Astrocyte (in vitro differentiated cells and primary cell): Measurements from ENCODE around the gene CPNE5. TPM values are rescaled to one million over a fixed set of nuclear protein-coding genes. Genes with fewer than 3 reads are reported as not detected.
"Not testable (repeated sequence)": the region's sequence is repeated elsewhere in the genome, so short reads cannot be mapped to it uniquely, and the experiment has no call there.

Source experiments
- DNase-seq: peaks from one replicate; pipeline ENCODE4 v3.0.0-alpha.2; 2010; ENCODE audit warnings: low read depth
- FAIRE-seq: peaks from 2 replicates; lab custom pipeline; 2011; peaks lifted over from hg19 to GRCh38; lab: Jason Lieb, UNC
- H2AFZ ChIP-seq: 2 replicates; pipeline ENCODE4 v1.6.0; 2012; ENCODE audit warnings: low read depth, low read length, inconsistent platforms
- H3K27ac ChIP-seq: 2 replicates; pipeline ENCODE4 v1.5.1; 2011; ENCODE audit warnings: low read depth, low read length, inconsistent platforms
- H3K27me3 ChIP-seq: 2 replicates; pipeline ENCODE4 v1.6.0; 2011; ENCODE audit warnings: low read length, inconsistent platforms; ENCODE audit not compliant: insufficient read depth
- H3K36me3 ChIP-seq: 2 replicates; pipeline ENCODE4 v1.5.1; 2011; ENCODE audit warnings: low read length, inconsistent platforms; ENCODE audit not compliant: insufficient read depth
- H3K4me1 ChIP-seq: 2 replicates; pipeline ENCODE4 v1.5.1; 2011; ENCODE audit warnings: low read length, inconsistent platforms; ENCODE audit not compliant: insufficient read depth
- H3K4me2 ChIP-seq: 2 replicates; pipeline ENCODE4 v1.6.0; 2012; ENCODE audit warnings: low read length, inconsistent platforms
- H3K4me3 ChIP-seq: 2 replicates; pipeline ENCODE4 v1.5.1; 2011; ENCODE audit warnings: low read depth, mild to moderate bottlenecking, low read length, inconsistent platforms; ENCODE audit not compliant: insufficient read depth
- H3K79me2 ChIP-seq: 2 replicates; pipeline ENCODE4 v1.6.0; 2012; ENCODE audit warnings: mild to moderate bottlenecking, low read length, inconsistent platforms; ENCODE audit not compliant: insufficient read depth
- H3K9ac ChIP-seq: 2 replicates; pipeline ENCODE4 v1.6.0; 2012; ENCODE audit warnings: mild to moderate bottlenecking, low read length, inconsistent platforms
- H3K9me3 ChIP-seq: 2 replicates; pipeline ENCODE4 v1.5.1; 2012; ENCODE audit warnings: low read depth, mild to moderate bottlenecking, low read length, inconsistent platforms; ENCODE audit not compliant: insufficient read depth
- H4K20me1 ChIP-seq: 2 replicates; pipeline ENCODE4 v1.6.0; 2012; ENCODE audit warnings: low read length, inconsistent platforms; ENCODE audit not compliant: insufficient read depth
- H3K27ac Mint-ChIP-seq: one replicate; pipeline ENCODE4 v1.8.0; 2021; ENCODE audit warnings: mild to moderate bottlenecking, mixed read lengths; ENCODE audit not compliant: unreplicated experiment
- H3K27me3 Mint-ChIP-seq: one replicate; pipeline ENCODE4 v1.8.0; 2021; ENCODE audit warnings: low read depth, mixed read lengths; ENCODE audit not compliant: unreplicated experiment
- H3K36me3 Mint-ChIP-seq: one replicate; pipeline ENCODE4 v1.8.0; 2021; ENCODE audit warnings: low read depth, mixed read lengths; ENCODE audit not compliant: unreplicated experiment
- H3K4me1 Mint-ChIP-seq: one replicate; pipeline ENCODE4 v1.8.0; 2021; ENCODE audit warnings: low read depth, mixed read lengths; ENCODE audit not compliant: unreplicated experiment
- H3K4me3 Mint-ChIP-seq: one replicate; pipeline ENCODE4 v1.8.0; 2021; ENCODE audit warnings: mild to moderate bottlenecking, moderate library complexity, mixed read lengths; ENCODE audit not compliant: unreplicated experiment
- H3K9me3 Mint-ChIP-seq: one replicate; pipeline ENCODE4 v1.8.0; 2021; ENCODE audit warnings: mild to moderate bottlenecking, mixed read lengths; ENCODE audit not compliant: unreplicated experiment
- EZH2 ChIP-seq: IDR thresholded peaks from 2 replicates; pipeline ENCODE4 v1.6.1; 2012; ENCODE audit warnings: mild to moderate bottlenecking, low read length, inconsistent platforms; ENCODE audit not compliant: insufficient read depth
- total RNA-seq: library from RNA; stranded (reverse); gene quantifications from 2 replicates; pipeline ENCODE4 v1.2.1, GENCODE V29; 2021
- TF ChIP-seq, protein P1 (sequence below): IDR thresholded peaks from 2 replicates; pipeline ENCODE4 v1.5.1; 2011; ENCODE audit warnings: low read depth, mild to moderate bottlenecking, inconsistent platforms, low read length, moderate library complexity; ENCODE audit not compliant: insufficient read depth

Gene CPNE5
- total RNA-seq, 1 donor from 2014 or later: 0.11 TPM

DNA sequence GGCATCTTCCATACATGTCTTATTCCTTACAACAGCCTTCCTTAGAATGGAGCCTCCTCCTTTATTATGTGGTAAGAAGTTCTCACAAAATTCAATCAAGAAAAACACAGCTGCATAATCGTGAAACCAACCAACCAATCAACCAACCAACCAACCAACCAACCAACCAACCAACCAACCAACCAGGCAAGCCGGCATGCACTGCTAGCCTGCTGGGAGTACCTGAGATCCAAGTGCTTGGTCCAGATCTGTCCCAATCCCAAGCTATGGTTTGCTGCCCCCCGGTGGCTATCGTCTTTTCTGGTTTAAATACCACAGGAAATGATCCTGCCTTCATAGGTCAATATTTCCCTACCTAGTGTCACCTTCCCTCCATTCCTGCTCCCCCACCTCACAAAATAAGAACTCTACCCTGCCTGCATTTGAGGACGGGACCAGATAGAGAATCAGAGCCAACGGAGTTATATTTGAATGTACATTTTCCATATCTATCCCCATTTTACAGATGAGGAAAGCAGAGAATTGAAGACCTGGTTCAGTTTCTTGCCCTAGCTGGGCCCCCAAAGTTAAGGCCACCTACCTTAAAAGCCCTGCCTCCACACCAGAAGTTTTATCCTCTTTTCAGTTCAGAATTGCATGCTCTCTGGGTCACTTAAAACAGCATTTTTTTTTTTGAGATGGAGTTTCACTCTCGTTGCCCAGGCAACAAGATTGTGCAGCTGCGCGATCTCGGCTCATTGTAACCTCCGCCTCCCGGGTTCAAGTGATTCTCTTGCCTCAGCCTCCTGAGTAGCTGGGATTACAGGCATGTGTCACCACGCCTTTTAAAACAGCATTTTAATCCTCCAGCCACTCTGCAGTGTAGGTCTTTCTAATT, 114.5 kb downstream of the CPNE5 start:
- no peak overlapping the region for H3K4me2 ChIP-seq
- H3K4me1 ChIP-seq: no peaks in the 10 kb centered on the region
- DNase-seq (peak; percentile 27), FAIRE-seq (peak; percentile 34)
- no peak overlapping the region for H3K4me3 Mint-ChIP-seq
- H3K27ac Mint-ChIP-seq: no peak overlapping the region
- H3K36me3 ChIP-seq: no peaks in the 10 kb centered on the region
- H3K9ac ChIP-seq: no peak overlapping the region
- H3K9me3 ChIP-seq: no peaks in the 10 kb centered on the region
- no peak overlapping the region for H3K4me3 ChIP-seq
- no peaks in the 10 kb centered on the region for H3K9me3 Mint-ChIP-seq
- H3K79me2 ChIP-seq: no peaks in the 10 kb centered on the region
- H3K27me3 Mint-ChIP-seq: peaks cover 15% of the 10 kb centered on the region
- no peak overlapping the region for H3K27ac ChIP-seq
- H2AFZ ChIP-seq: no peak overlapping the region
- H3K27me3 ChIP-seq: no peaks in the 10 kb centered on the region
- TF ChIP-seq, protein P1, sequence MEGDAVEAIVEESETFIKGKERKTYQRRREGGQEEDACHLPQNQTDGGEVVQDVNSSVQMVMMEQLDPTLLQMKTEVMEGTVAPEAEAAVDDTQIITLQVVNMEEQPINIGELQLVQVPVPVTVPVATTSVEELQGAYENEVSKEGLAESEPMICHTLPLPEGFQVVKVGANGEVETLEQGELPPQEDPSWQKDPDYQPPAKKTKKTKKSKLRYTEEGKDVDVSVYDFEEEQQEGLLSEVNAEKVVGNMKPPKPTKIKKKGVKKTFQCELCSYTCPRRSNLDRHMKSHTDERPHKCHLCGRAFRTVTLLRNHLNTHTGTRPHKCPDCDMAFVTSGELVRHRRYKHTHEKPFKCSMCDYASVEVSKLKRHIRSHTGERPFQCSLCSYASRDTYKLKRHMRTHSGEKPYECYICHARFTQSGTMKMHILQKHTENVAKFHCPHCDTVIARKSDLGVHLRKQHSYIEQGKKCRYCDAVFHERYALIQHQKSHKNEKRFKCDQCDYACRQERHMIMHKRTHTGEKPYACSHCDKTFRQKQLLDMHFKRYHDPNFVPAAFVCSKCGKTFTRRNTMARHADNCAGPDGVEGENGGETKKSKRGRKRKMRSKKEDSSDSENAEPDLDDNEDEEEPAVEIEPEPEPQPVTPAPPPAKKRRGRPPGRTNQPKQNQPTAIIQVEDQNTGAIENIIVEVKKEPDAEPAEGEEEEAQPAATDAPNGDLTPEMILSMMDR: peak; percentile 68
- no peak for TF ChIP-seq EZH2
- no peaks in the 10 kb centered on the region for H4K20me1 ChIP-seq
- peaks cover 26% of the 10 kb centered on the region for H3K4me1 Mint-ChIP-seq
- no peaks in the 10 kb centered on the region for H3K36me3 Mint-ChIP-seq

DNA sequence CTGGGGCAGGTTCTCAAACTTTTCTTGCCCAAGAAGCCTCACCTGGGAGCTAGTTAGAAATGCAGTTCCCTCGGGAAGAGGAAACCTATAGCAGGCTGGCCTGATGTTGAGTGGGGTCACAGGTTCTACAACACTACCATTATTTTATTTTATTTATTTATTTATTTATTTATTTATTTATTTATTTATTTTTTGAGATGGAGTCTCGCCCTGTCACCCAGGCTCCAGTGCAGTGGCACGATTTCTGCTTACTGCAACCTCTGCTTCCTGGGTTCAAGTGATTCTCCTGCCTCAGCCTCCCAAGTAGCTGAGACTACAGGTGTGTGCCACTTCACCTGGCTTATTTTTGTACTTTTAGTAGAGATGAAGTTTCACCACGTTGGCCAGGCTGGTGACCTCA, 115.3 kb downstream of the CPNE5 start:
- FAIRE-seq, H3K27me3 ChIP-seq, H3K4me3 Mint-ChIP-seq, H3K9ac ChIP-seq, H3K27ac ChIP-seq, H3K4me3 ChIP-seq, H3K27ac Mint-ChIP-seq, H2AFZ ChIP-seq, H4K20me1 ChIP-seq, DNase-seq, H3K79me2 ChIP-seq, H3K9me3 ChIP-seq, H3K9me3 Mint-ChIP-seq, H3K36me3 Mint-ChIP-seq, H3K36me3 ChIP-seq, H3K4me1 ChIP-seq, H3K4me2 ChIP-seq: not testable (repeated sequence)
- Mint-ChIP-seq H3K4me1 (peaks cover 23% of the 10 kb centered on the region), H3K27me3 (peaks cover 22% of the 10 kb centered on the region)

DNA sequence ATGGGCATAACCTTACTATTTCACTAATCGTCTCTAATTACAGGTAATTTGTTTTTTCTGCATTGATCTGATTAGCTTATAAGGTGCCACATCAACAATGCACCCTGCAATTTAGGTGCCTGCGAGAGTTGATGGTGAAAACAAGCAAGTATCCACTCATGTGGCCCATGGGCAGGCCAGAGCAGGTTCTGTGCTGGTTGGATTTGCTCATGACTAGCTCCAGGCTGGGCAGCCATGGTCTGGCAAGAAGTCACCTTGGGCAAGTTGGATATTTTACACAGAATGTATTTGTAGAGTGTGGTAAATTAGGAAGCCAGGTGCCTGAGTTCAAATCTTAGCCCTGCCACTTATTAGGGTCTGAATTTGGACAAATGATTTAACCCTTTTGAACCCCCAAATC, 116.4 kb downstream of the CPNE5 start:
- H3K4me2 ChIP-seq: no peak overlapping the region
- no peaks in the 10 kb centered on the region for H3K79me2 ChIP-seq
- FAIRE-seq: no peak
- H3K4me1 ChIP-seq: no peaks in the 10 kb centered on the region
- no peak overlapping the region for H3K27ac Mint-ChIP-seq
- no peaks in the 10 kb centered on the region for H4K20me1 ChIP-seq
- no peak overlapping the region for H3K4me3 Mint-ChIP-seq
- no peak overlapping the region for H2AFZ ChIP-seq
- H3K4me3 ChIP-seq: no peak overlapping the region
- no peaks in the 10 kb centered on the region for H3K9me3 Mint-ChIP-seq
- no peaks in the 10 kb centered on the region for H3K36me3 ChIP-seq
- no peak for DNase-seq
- no peaks in the 10 kb centered on the region for H3K27me3 ChIP-seq
- H3K4me1 Mint-ChIP-seq: peaks cover 15% of the 10 kb centered on the region
- H3K27ac ChIP-seq: no peak overlapping the region
- H3K36me3 Mint-ChIP-seq: peaks cover 3% of the 10 kb centered on the region
- H3K9me3 ChIP-seq: no peaks in the 10 kb centered on the region
- TF ChIP-seq, protein P1: no peak
- no peak for TF ChIP-seq EZH2
- no peak overlapping the region for H3K9ac ChIP-seq
- H3K27me3 Mint-ChIP-seq: peaks cover 31% of the 10 kb centered on the region
